A673 (cell line): ENCODE data around the gene CLN6. TPM values are rescaled to one million over a fixed set of nuclear protein-coding genes. Genes with fewer than 3 reads are reported as not detected.

Source experiments
- BruUV-seq: library from RNA; stranded (reverse); fragments of 400-500 nt; replicated peaks from 2 replicates; lab custom pipeline; 2021; lab: Mats Ljungman, UMichigan
- CTCF ChIA-PET: fragments of 300-600 bp; sonication (Branson Sonifier 250); formaldehyde crosslinking; loops from one replicate; lab custom pipeline; 2022; ENCODE audit warnings: antibody characterized with exemption; lab: Charles Lee
- POLR2A ChIA-PET: fragments of 300-600 bp; sonication (Branson Sonifier 250); formaldehyde crosslinking; loops from one replicate; lab custom pipeline; 2022; ENCODE audit warnings: antibody characterized with exemption; ENCODE audit not compliant: low non-redundant PET; lab: Charles Lee
- DNase-seq: peaks from one replicate; pipeline ENCODE4 v3.0.0-alpha.2; 2015; ENCODE audit warnings: low spot score
- H3K27ac ChIP-seq: fragments of 200-600 bp; sonication (generic); 2 replicates; pipeline ENCODE4 v1.5.1; 2016; ENCODE audit warnings: mixed run types, low read depth, mild to moderate bottlenecking, mixed read lengths, antibody characterized with exemption, low read length; ENCODE audit not compliant: poor library complexity, severe bottlenecking
- H3K27me3 ChIP-seq: fragments of 200-600 bp; sonication (generic); replicated peaks from 2 replicates; pipeline ENCODE4 v1.6.1; 2017; ENCODE audit warnings: mixed run types, low read depth, mild to moderate bottlenecking, mixed read lengths, antibody characterized with exemption, low read length; ENCODE audit not compliant: insufficient read depth, poor library complexity
- H3K36me3 ChIP-seq: fragments of 200-600 bp; sonication (generic); 2 replicates; pipeline ENCODE4 v1.6.1; 2016; ENCODE audit warnings: mixed run types, mild to moderate bottlenecking, mixed read lengths, antibody characterized with exemption, low read length; ENCODE audit not compliant: insufficient read depth, poor library complexity, severe bottlenecking
- H3K4me1 ChIP-seq: fragments of 200-600 bp; sonication (generic); 2 replicates; pipeline ENCODE4 v1.6.1; 2017; ENCODE audit warnings: mixed run types, mild to moderate bottlenecking, mixed read lengths, antibody characterized with exemption, low read length; ENCODE audit not compliant: insufficient read depth, poor library complexity, severe bottlenecking
- H3K4me3 ChIP-seq: fragments of 200-600 bp; sonication (generic); 2 replicates; pipeline ENCODE4 v1.5.1; 2016; ENCODE audit warnings: low read depth, mixed run types, mild to moderate bottlenecking, mixed read lengths, low read length; ENCODE audit not compliant: poor library complexity, severe bottlenecking
- H3K9me3 ChIP-seq: fragments of 200-600 bp; sonication (generic); 2 replicates; pipeline ENCODE4 v1.6.1; 2016; ENCODE audit warnings: mixed run types, low read depth, mild to moderate bottlenecking, mixed read lengths, antibody characterized with exemption, low read length; ENCODE audit not compliant: poor library complexity, severe bottlenecking
- EZH2 ChIP-seq: fragments of 200-600 bp; sonication (generic); IDR thresholded peaks from 2 replicates; pipeline ENCODE4 v1.6.1; 2017; ENCODE audit warnings: borderline replicate concordance, low read depth, mild to moderate bottlenecking, mixed read lengths, antibody characterized with exemption, low read length; ENCODE audit not compliant: poor library complexity, severe bottlenecking
- intact Hi-C: fragments of 100-400 bp; cut with micrococcal nuclease; formaldehyde crosslinking; loops from one replicate; pipeline ENCODE4 v1.10.0; 2022; ENCODE audit not compliant: unreplicated experiment
- total RNA-seq: library from RNA; stranded (reverse); gene quantifications from 2 replicates; pipeline ENCODE4 v1.2.3, GENCODE V29; 2021
- TF ChIP-seq, protein P1 (sequence below): fragments of 300-800, 200-600 bp; sonication (generic); conservative IDR thresholded peaks from 2 replicates; pipeline ENCODE4 v1.5.1; 2017; ENCODE audit warnings: low read depth, mild to moderate bottlenecking, antibody characterized with exemption, low read length, moderate library complexity, mixed read lengths

Gene CLN6
- total RNA-seq, 1 experiment from 2014 or later = 84.7 TPM

DNA sequence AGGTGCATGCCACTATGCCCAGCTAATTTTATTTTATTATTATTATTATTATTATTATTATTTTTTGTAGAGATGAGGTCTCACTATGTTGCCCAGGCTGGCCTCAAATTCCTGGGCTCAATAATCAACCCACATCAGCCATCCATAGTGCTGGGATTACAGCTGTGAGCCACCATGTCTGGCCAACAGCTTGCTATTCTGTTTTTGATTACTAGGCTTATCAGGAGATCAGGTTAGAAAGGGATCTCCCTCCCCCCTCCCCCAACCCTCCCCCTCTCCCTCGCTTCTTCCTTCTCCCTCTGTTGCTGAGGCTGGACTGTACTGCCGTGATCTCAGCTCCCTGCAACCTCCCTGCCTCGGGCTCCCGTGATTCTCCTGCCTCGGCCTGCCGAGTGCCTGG lies 8.6 kb downstream of the CLN6 start:
- DNase-seq = no peak
- CTCF ChIA-PET = no interaction called here
- Histone ChIP-seq H3K4me1 (no peaks in the 10 kb centered on the region), H3K36me3 (peaks cover 15% of the 10 kb centered on the region), H3K9me3 (no peaks in the 10 kb centered on the region), H3K4me3 (no peak overlapping the region), H3K27me3 (no peaks in the 10 kb centered on the region), H3K27ac (no peak overlapping the region)
- intact Hi-C loops = no loop called here
- POLR2A ChIA-PET = no interaction called here
- BruUV-seq = no TSS peak
- TF ChIP-seq EZH2 = no peak
- TF ChIP-seq, protein P1, sequence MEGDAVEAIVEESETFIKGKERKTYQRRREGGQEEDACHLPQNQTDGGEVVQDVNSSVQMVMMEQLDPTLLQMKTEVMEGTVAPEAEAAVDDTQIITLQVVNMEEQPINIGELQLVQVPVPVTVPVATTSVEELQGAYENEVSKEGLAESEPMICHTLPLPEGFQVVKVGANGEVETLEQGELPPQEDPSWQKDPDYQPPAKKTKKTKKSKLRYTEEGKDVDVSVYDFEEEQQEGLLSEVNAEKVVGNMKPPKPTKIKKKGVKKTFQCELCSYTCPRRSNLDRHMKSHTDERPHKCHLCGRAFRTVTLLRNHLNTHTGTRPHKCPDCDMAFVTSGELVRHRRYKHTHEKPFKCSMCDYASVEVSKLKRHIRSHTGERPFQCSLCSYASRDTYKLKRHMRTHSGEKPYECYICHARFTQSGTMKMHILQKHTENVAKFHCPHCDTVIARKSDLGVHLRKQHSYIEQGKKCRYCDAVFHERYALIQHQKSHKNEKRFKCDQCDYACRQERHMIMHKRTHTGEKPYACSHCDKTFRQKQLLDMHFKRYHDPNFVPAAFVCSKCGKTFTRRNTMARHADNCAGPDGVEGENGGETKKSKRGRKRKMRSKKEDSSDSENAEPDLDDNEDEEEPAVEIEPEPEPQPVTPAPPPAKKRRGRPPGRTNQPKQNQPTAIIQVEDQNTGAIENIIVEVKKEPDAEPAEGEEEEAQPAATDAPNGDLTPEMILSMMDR = no peak

DNA sequence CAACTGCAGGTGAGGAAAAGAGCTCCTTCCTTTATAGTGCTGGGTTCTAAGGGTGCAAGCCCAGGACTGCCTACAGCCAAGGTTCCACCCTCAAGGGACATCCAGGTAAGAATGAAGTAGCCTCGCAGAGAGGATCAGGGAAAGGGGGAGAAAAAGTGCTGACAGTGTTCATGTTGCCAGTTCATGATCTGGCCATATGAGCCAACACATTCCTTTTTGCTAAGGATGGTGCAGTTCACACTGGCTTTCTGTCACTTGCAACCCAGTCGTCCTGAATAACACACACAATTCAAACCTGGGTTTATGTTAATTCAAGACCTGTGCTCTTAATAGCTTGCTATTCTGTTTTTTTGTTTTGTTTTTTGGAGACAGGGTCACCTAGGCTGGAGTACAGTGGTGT lies 9.0 kb downstream of the CLN6 start:
- Histone ChIP-seq H3K9me3 (no peaks in the 10 kb centered on the region), H3K4me1 (no peaks in the 10 kb centered on the region), H3K36me3 (peaks cover 15% of the 10 kb centered on the region), H3K27ac (no peak overlapping the region), H3K27me3 (no peaks in the 10 kb centered on the region), H3K4me3 (no peak overlapping the region)
- POLR2A ChIA-PET = no interaction called here
- no TSS peak for BruUV-seq
- intact Hi-C loops = no loop called here
- TF ChIP-seq EZH2 = no peak
- TF ChIP-seq, protein P1 = no peak
- CTCF ChIA-PET = no interaction called here
- DNase-seq = no peak

DNA sequence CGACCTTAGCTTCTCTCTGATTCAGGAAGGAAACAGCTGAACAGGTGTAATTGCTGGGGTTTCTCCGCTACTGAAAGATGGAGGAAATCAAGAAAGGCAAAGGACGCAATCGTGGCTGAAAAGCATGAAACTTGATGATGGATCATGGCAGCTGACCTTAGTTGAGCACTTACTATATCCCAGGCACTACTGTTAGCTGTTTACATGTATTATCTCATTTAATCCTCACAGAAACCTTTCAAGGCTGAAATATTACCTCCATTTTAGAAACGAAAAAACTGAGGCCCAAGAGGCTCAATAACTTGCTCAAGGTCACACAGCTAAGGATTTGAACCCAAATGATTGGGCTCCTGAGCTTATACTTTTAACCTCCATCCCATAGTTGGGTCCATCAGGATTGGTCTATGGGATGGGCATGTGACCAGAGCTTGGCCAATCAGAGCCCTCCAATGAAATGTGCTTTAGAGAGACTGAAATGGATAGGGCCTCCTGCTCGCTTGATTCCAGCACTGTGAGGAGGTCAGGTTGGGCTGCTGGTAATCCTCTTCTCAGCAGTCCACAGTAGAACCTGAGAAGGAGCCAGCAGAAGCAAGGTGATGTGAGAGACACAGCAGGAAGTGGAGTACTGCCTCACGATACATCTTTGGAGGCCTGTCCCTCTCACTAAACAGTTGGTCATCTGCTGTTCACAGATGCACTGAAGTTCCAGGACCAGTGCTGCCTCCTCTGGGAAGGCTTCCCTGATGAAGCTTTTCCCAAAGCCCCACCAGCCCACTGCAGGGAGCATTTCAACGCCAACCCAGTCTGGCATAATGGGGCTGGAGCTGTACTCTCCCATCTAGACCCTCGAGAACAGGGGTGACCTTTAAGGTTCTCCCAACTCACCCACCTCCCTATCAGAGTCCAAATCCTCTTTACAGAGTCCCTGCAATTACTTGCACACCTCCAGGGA lies 10.4 kb downstream of the CLN6 start:
- Histone ChIP-seq H3K27ac (no peak overlapping the region), H3K36me3 (peaks cover 15% of the 10 kb centered on the region), H3K9me3 (no peaks in the 10 kb centered on the region), H3K4me3 (no peak overlapping the region), H3K4me1 (no peaks in the 10 kb centered on the region), H3K27me3 (no peaks in the 10 kb centered on the region)
- ChIA-PET CTCF (no interaction called here), POLR2A (no interaction called here)
- no peak for DNase-seq
- TF ChIP-seq EZH2 = no peak
- TF ChIP-seq, protein P1 = no peak
- BruUV-seq = no TSS peak
- intact Hi-C loops = no loop called here
